K562 (cell line): Measurements from ENCODE around the gene PDIA2. TPM values are rescaled to one million over a fixed set of nuclear protein-coding genes. Genes with fewer than 3 reads are reported as not detected.

ENCODE experiments used
- ATAC-seq: fragments of 200-7000 bp; cut with Tn5 transposase; 3 replicates; pipeline ENCODE4 v1.9.1; 2020; ENCODE audit warnings: moderate library complexity
- BruUV-seq: library from RNA; stranded (reverse); fragments of 400-500 nt; replicated peaks from 2 replicates; lab custom pipeline; 2021; lab: Mats Ljungman, UMichigan
- CTCF ChIA-PET: fragments of 300-600 bp; formaldehyde crosslinking; extraction: SDS; loops from one replicate; lab custom pipeline; 2021; ENCODE audit warnings: low intra/inter-chr PET ratio; lab: Yijun Ruan, JAX
- POLR2A ChIA-PET: fragments of 300-600, 350-650 bp; sonication (Branson Sonifier 250); formaldehyde crosslinking; extraction: SDS; loops from one replicate; lab custom pipeline; 2021; ENCODE audit warnings: antibody characterized with exemption, inconsistent platforms; lab: Yijun Ruan, JAX
- DNase-seq, 4 experiments: peaks; one replicate each; pipeline versions ENCODE4 v3.0.0 to v3.0.0-alpha.2; 2011 to 2018; ENCODE audit warnings: low spot score in 3 of 4, mixed read lengths in 3 of 4; ENCODE audit errors: extremely low read depth in 1 of 4
- FAIRE-seq: peaks from 2 replicates; lab custom pipeline; 2011; peaks lifted over from hg19 to GRCh38; lab: Jason Lieb, UNC
- H2AFZ ChIP-seq: 2 replicates; pipeline ENCODE4 v1.6.0; 2011; ENCODE audit warnings: low read depth, low read length, control low read depth, inconsistent platforms
- H3K27ac ChIP-seq: fragments of 200-600 bp; 3 replicates; pipeline ENCODE4 v1.8.0; 2011; ENCODE audit warnings: low read depth, mild to moderate bottlenecking, control low read depth, inconsistent platforms, low read length, moderate library complexity, mixed read lengths; ENCODE audit errors: extremely low read depth
- H3K27me3 ChIP-seq, 2 experiments: fragments of 300-600 bp in 1 of 2; 2 replicates in 1 of 2; 3 replicates in 1 of 2; pipeline versions ENCODE4 v1.6.0 to v1.8.0; 2011; ENCODE audit warnings: inconsistent platforms in 2 of 2, low read length in 2 of 2, mild to moderate bottlenecking in 1 of 2, mixed read lengths in 1 of 2, moderate library complexity in 1 of 2; ENCODE audit not compliant: control insufficient read depth in 2 of 2, insufficient read depth in 2 of 2
- H3K36me3 ChIP-seq: fragments of 300-600 bp; 3 replicates; pipeline ENCODE4 v1.8.0; 2011; ENCODE audit warnings: mild to moderate bottlenecking, low read length, inconsistent platforms; ENCODE audit not compliant: control insufficient read depth, insufficient read depth
- H3K4me1 ChIP-seq, 2 experiments: fragments of 200-600 bp in 1 of 2; replicated peaks in 1 of 2; 2 replicates in 1 of 2; 3 replicates in 1 of 2; pipeline versions ENCODE4 v1.5.1 to v1.8.0; 2011; ENCODE audit warnings: inconsistent platforms in 2 of 2, low read length in 2 of 2, mild to moderate bottlenecking in 1 of 2, mixed read lengths in 1 of 2, moderate library complexity in 1 of 2; ENCODE audit not compliant: control insufficient read depth in 2 of 2, insufficient read depth in 2 of 2
- H3K4me2 ChIP-seq: 2 replicates; pipeline ENCODE4 v1.6.1; 2011; ENCODE audit warnings: low read length, control low read depth, inconsistent platforms, mixed read lengths; ENCODE audit not compliant: insufficient read depth
- H3K4me3 ChIP-seq: fragments of 200-600 bp; sonication (generic), shearing (Covaris generic); 2 replicates; pipeline ENCODE4 v1.5.1; 2016; ENCODE audit warnings: control low read depth, inconsistent platforms
- H3K79me2 ChIP-seq: fragments of 200-600 bp; 3 replicates; pipeline ENCODE4 v1.8.0; 2011; ENCODE audit warnings: low read length, inconsistent platforms; ENCODE audit not compliant: control insufficient read depth, insufficient read depth
- H3K9ac ChIP-seq, 2 experiments: 2 replicates each; pipeline versions ENCODE4 v1.6.0 to v1.6.1; 2011; ENCODE audit warnings: low read depth in 2 of 2, low read length in 2 of 2, control low read depth in 1 of 2, inconsistent platforms in 1 of 2, mild to moderate bottlenecking in 1 of 2, mixed read lengths in 1 of 2; ENCODE audit not compliant: insufficient read depth in 1 of 2
- H3K9me1 ChIP-seq: one replicate; pipeline ENCODE4 v1.6.0; 2011; ENCODE audit warnings: inconsistent platforms, mild to moderate bottlenecking, low read length, moderate library complexity; ENCODE audit not compliant: control insufficient read depth, insufficient read depth
- H3K9me3 ChIP-seq: replicated peaks from 2 replicates; pipeline ENCODE4 v1.5.1; 2011; ENCODE audit warnings: low read depth, low read length, inconsistent platforms; ENCODE audit not compliant: control insufficient read depth, insufficient read depth
- H4K20me1 ChIP-seq: replicated peaks from 2 replicates; pipeline ENCODE4 v1.6.1; 2011; ENCODE audit warnings: low read length, inconsistent platforms, mixed read lengths; ENCODE audit not compliant: control insufficient read depth, insufficient read depth
- GATA2 ChIP-seq: sonication (generic); formaldehyde crosslinking; IDR thresholded peaks from 2 replicates; pipeline ENCODE4 v1.4.0; 2020; ENCODE audit warnings: mild to moderate bottlenecking, missing genetic modification reagents
- LCOR ChIP-seq: sonication (generic); formaldehyde crosslinking; IDR thresholded peaks from 2 replicates; pipeline ENCODE4 v1.8.0; 2022; ENCODE audit warnings: mild to moderate bottlenecking, missing genetic modification reagents
- MXD1 ChIP-seq: fragments of 250-450 bp; sonication (Bioruptor Pico); IDR thresholded peaks from 2 replicates; pipeline ENCODE4 v1.8.0; 2021; ENCODE audit warnings: borderline replicate concordance, mild to moderate bottlenecking, moderate library complexity; ENCODE audit not compliant: poor library complexity, severe bottlenecking
- NFYB ChIP-seq: IDR thresholded peaks from 2 replicates; pipeline ENCODE4 v1.6.1; 2011; ENCODE audit warnings: mild to moderate bottlenecking, moderate library complexity; ENCODE audit not compliant: insufficient read length; ENCODE audit errors: extremely low read depth
- NR3C1 ChIP-seq: sonication (generic); formaldehyde crosslinking; IDR thresholded peaks from 2 replicates; pipeline ENCODE4 v1.8.1; 2022; ENCODE audit warnings: missing genetic modification reagents
- POLR2B ChIP-seq: fragments of 450-650 bp; IDR thresholded peaks from 2 replicates; pipeline ENCODE4 v1.6.1; 2018; ENCODE audit warnings: low read depth; ENCODE audit not compliant: partially characterized antibody
- PPARD ChIP-seq: fragments of 250-450 bp; sonication (Bioruptor Pico); IDR thresholded peaks from 2 replicates; pipeline ENCODE4 v1.8.0; 2022; ENCODE audit warnings: inconsistent platforms, mild to moderate bottlenecking, moderate library complexity
- TBL1XR1 ChIP-seq, 2 experiments: IDR thresholded peaks; 2 replicates each; pipeline ENCODE4 v1.6.1; 2012; ENCODE audit warnings: improper control_type of control experiment in 2 of 2, low read length in 2 of 2, mild to moderate bottlenecking in 1 of 2
- ZFX ChIP-seq: sonication (generic); formaldehyde crosslinking; IDR thresholded peaks from 2 replicates; pipeline ENCODE4 v1.8.0; 2022; ENCODE audit warnings: mild to moderate bottlenecking, missing genetic modification reagents, moderate library complexity
- WGBS: fragments of 100-300 bp; shearing (Covaris generic); methylation state at CpG from one replicate; pipeline ENCODE4 v1.1.6; 2016; ENCODE audit warnings: low coverage, mixed read lengths; ENCODE audit not compliant: insufficient coverage; ENCODE audit errors: missing lambda C conversion rate; 5-methylcytosine and 5-hydroxymethylcytosine counted together
- in situ Hi-C: fragments of 300-500 bp; cut with MboI; formaldehyde crosslinking; loops from 4 replicates; pipeline ENCODE4 v1.15.0; 2018; ENCODE audit warnings: inconsistent platforms, mixed read lengths
- intact Hi-C: fragments of 100-400 bp; cut with micrococcal nuclease; formaldehyde crosslinking; loops from 2 replicates; pipeline ENCODE4 v1.14.2; 2022
- polyA plus RNA-seq, 8 experiments: library from polyadenylated mRNA; depleted of rRNA in 4 of 8; stranded (reverse) in 5 of 8; unstranded in 3 of 8; fragments of >200 nt; fragmentation: Nextera tagmentation in 2 of 8; fragmentation: Illumina TruSeq in 1 of 8; extraction: Ambion mirVana in 2 of 8; extraction: Trizol in 1 of 8; gene quantifications; 2 replicates each; pipeline versions ENCODE4 v1.2.1 to v1.2.3, GENCODE V29; 2011 to 2014; ENCODE audit warnings: inconsistent platforms in 1 of 8, missing spikeins in 1 of 8
- total RNA-seq, 7 experiments: library from RNA; depleted of rRNA in 6 of 7; stranded (reverse); fragments of >200 nt in 6 of 7; fragmentation: Illumina TruSeq in 2 of 7; extraction: Trizol in 2 of 7; gene quantifications; 2 replicates each; pipeline versions ENCODE4 v1.2.1 to v1.2.3, GENCODE V29; 2011 to 2021; ENCODE audit warnings: low replicate concordance in 1 of 7
- TF ChIP-seq, protein P1 (sequence below): fragments of 450-650 bp; conservative IDR thresholded peaks from 2 replicates; pipeline ENCODE4 v1.6.1; 2016; ENCODE audit warnings: missing genetic modification characterization, low read depth, mild to moderate bottlenecking, missing compliant biosample characterization, moderate library complexity

Gene PDIA2
- total and polyA plus RNA-seq, 9 of the 15 experiments (the other 6 are each of a cell fraction or from before 2014, with no cell fraction given) = 0.13 to 0.92 (median 0.23) TPM; not detected in 4

- H3K9me3 ChIP-seq = no peaks in the 10 kb centered on the region
- DNase-seq (no peak), ATAC-seq (no peak), FAIRE-seq (no peak)
- H3K27me3 ChIP-seq = no peaks in the 10 kb centered on the region
- no peak overlapping the region for H2AFZ ChIP-seq
- no peaks in the 10 kb centered on the region for H3K9me1 ChIP-seq
- peaks cover 3% of the 10 kb centered on the region for H4K20me1 ChIP-seq
- no TSS peak for BruUV-seq
- intact Hi-C loops = no loop called here
- ChIA-PET POLR2A (interaction anchor here (0.6 kb wide), 1 partner anchor 688 kb away, joined by 3 read pairs; no protein-coding TSS in a partner anchor), CTCF (no interaction called here)
- in situ Hi-C loops = no loop called here
- no peak overlapping the region for H3K4me3 ChIP-seq
- H3K4me1 ChIP-seq = peaks cover 0 to 23% of the 10 kb centered on the region in 2 experiments; a peak in 1 of 5 replicates
- no peak overlapping the region for H3K27ac ChIP-seq
- no peak overlapping the region for H3K4me2 ChIP-seq
- H3K36me3 ChIP-seq = peaks cover 74% of the 10 kb centered on the region; the same call in 2 of the 3 replicates
- TF ChIP-seq GATA2 (CRISPR knock-in tag) (no peak), LCOR (CRISPR knock-in tag) (no peak), NR3C1 (no peak), TBL1XR1 (IDR thresholded peaks at IDR 0.05; ENCODE audit: low read length in 2 of 2) (no peak), POLR2B (no peak), NFYB (no peak), MXD1 (CRISPR knock-in tag) (no peak), ZFX (CRISPR knock-in tag) (no peak), PPARD (CRISPR knock-in tag) (no peak)
- TF ChIP-seq, protein P1, sequence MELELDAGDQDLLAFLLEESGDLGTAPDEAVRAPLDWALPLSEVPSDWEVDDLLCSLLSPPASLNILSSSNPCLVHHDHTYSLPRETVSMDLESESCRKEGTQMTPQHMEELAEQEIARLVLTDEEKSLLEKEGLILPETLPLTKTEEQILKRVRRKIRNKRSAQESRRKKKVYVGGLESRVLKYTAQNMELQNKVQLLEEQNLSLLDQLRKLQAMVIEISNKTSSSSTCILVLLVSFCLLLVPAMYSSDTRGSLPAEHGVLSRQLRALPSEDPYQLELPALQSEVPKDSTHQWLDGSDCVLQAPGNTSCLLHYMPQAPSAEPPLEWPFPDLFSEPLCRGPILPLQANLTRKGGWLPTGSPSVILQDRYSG (tag) = no peak
- 95% methylated on average over 21 of the region's 21 CpGs for WGBS
- H3K79me2 ChIP-seq = peaks cover 14% of the 10 kb centered on the region
- H3K9ac ChIP-seq = 0 out of 4 replicates have a peak overlapping the region, but pooled peaks of 1 of the 2 experiments have one; percentile 48
Observed at GRCh38 chr16:307691-308312, 24.8 kb downstream of the PDIA2 start.
